Measurements from ENCODE around the gene SLC15A4.

The SLC15A4 gene

DNA sequence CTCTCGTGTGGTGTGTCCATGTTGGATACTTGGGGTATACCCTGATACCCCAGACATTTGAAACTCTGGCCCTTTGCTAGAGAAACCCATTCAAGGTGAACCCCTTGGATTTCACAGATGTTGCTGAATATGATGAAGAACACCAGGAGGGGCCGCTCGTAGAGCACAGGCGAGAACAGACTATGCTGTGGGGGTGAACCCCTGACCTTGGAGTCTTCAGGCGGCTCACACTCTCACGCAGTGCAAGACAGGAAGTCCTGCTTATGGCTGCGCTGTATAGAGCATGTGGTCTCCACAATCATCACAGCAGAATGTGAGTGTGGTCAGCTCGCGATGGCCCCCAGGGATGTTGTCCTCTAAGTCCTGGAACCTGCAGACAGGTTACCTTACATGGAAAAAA is 60.4 kb downstream of the SLC15A4 start:
- Histone ChIP-seq H3K9me3 (ENCODE audit: insufficient read depth, low read length) (no peaks in the 10 kb centered on the region), H3K4me2 (ENCODE audit: low read depth, low read length, poor library complexity, severe bottlenecking) (no peak overlapping the region), H3K27me3 (ENCODE audit: low read length) (no peaks in the 10 kb centered on the region), H3K27ac (ENCODE audit: low read depth, low read length) (no peak overlapping the region), H3K4me3 (ENCODE audit: insufficient read depth, low read length, poor library complexity, severe bottlenecking) (no peak overlapping the region), H2AFZ (ENCODE audit: low read depth, low read length, severe bottlenecking) (no peak overlapping the region), H3K79me2 (ENCODE audit: insufficient read depth, low read length) (no peaks in the 10 kb centered on the region), H3K9ac (ENCODE audit: low read length) (no peak overlapping the region), H3K36me3 (ENCODE audit: low read length) (no peaks in the 10 kb centered on the region), H3K9me2 (replicated peaks; ENCODE audit: insufficient read depth, low read length) (no peaks in the 10 kb centered on the region), H3F3A (ENCODE audit: insufficient read depth) (no peaks in the 10 kb centered on the region), H4K20me1 (ENCODE audit: low read depth, low read length) (no peaks in the 10 kb centered on the region)
- TF ChIP-seq, protein P1, sequence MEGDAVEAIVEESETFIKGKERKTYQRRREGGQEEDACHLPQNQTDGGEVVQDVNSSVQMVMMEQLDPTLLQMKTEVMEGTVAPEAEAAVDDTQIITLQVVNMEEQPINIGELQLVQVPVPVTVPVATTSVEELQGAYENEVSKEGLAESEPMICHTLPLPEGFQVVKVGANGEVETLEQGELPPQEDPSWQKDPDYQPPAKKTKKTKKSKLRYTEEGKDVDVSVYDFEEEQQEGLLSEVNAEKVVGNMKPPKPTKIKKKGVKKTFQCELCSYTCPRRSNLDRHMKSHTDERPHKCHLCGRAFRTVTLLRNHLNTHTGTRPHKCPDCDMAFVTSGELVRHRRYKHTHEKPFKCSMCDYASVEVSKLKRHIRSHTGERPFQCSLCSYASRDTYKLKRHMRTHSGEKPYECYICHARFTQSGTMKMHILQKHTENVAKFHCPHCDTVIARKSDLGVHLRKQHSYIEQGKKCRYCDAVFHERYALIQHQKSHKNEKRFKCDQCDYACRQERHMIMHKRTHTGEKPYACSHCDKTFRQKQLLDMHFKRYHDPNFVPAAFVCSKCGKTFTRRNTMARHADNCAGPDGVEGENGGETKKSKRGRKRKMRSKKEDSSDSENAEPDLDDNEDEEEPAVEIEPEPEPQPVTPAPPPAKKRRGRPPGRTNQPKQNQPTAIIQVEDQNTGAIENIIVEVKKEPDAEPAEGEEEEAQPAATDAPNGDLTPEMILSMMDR (IDR thresholded peaks at IDR 0.05; ENCODE audit: insufficient read depth, low read length, poor library complexity, severe bottlenecking), result no peak
- TF ChIP-seq EZH2phosphoT487 (conservative IDR thresholded peaks at IDR 0.05; ENCODE audit: low read length), result no peak

DNA sequence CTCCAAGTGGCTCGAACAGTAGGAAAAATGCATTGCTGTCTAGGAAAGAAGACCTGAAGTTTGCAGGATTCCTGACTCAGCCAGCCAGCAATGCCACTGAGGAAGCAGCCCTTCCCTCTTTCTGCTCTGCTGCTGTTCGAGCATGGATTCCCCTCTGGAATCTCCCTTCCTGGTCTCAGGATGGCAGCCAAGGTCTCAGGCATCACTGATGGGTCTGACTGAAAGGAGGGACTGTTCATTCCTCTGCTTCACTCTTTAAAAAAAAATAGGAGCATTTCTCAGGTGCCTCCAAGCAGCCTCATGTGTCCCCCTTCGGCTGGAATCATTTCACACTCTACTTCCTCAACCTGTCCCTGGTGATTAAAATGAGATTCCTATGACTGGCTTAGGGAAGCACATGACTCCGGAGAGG is 62.4 kb downstream of the SLC15A4 start:
- H3K27ac ChIP-seq (ENCODE audit: low read depth, low read length), result no peak overlapping the region
- H3K9me2 ChIP-seq (replicated peaks; ENCODE audit: insufficient read depth, low read length), result no peaks in the 10 kb centered on the region
- no peaks in the 10 kb centered on the region for H4K20me1 ChIP-seq (ENCODE audit: low read depth, low read length)
- no peaks in the 10 kb centered on the region for H3K27me3 ChIP-seq (ENCODE audit: low read length)
- H3K9ac ChIP-seq (ENCODE audit: low read length), result no peak overlapping the region
- no peak overlapping the region for H3K4me3 ChIP-seq (ENCODE audit: insufficient read depth, low read length, poor library complexity, severe bottlenecking)
- TF ChIP-seq, protein P1 (IDR thresholded peaks at IDR 0.05; ENCODE audit: insufficient read depth, low read length, poor library complexity, severe bottlenecking), result no peak
- TF ChIP-seq EZH2phosphoT487 (conservative IDR thresholded peaks at IDR 0.05; ENCODE audit: low read length), result no peak
- H3K79me2 ChIP-seq (ENCODE audit: insufficient read depth, low read length), result no peaks in the 10 kb centered on the region
- no peaks in the 10 kb centered on the region for H3F3A ChIP-seq (ENCODE audit: insufficient read depth)
- H3K4me2 ChIP-seq (ENCODE audit: low read depth, low read length, poor library complexity, severe bottlenecking), result no peak overlapping the region
- H2AFZ ChIP-seq (ENCODE audit: low read depth, low read length, severe bottlenecking), result no peak overlapping the region
- no peaks in the 10 kb centered on the region for H3K9me3 ChIP-seq (ENCODE audit: insufficient read depth, low read length)
- H3K36me3 ChIP-seq (ENCODE audit: low read length), result no peaks in the 10 kb centered on the region

DNA sequence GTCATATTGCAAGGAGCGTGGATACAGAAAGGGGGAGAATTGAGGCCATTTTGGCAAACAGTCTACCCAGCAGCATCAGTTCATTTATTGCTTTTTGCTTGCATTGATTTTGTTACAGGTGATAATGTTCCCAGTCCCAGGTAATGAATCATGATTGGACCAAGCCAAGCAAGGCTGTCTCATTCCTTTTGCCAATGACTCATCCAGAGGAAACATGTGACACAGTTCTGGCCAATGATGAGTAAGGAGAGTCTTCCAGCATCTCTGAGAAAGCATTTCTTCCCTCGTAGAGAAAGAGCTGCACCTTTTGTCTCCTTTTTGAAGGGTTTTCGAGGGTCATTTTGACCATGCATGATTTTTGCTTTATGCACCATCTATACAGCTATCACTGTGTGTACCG is 68.2 kb downstream of the SLC15A4 start:
- no peaks in the 10 kb centered on the region for H3K79me2 ChIP-seq (ENCODE audit: insufficient read depth, low read length)
- H3K9me3 ChIP-seq (ENCODE audit: insufficient read depth, low read length), result no peaks in the 10 kb centered on the region
- H3K4me2 ChIP-seq (ENCODE audit: low read depth, low read length, poor library complexity, severe bottlenecking), result no peak overlapping the region
- no peak overlapping the region for H2AFZ ChIP-seq (ENCODE audit: low read depth, low read length, severe bottlenecking)
- no peak overlapping the region for H3K4me3 ChIP-seq (ENCODE audit: insufficient read depth, low read length, poor library complexity, severe bottlenecking)
- H3K9me2 ChIP-seq (replicated peaks; ENCODE audit: insufficient read depth, low read length), result no peaks in the 10 kb centered on the region
- no peaks in the 10 kb centered on the region for H4K20me1 ChIP-seq (ENCODE audit: low read depth, low read length)
- no peak for TF ChIP-seq EZH2phosphoT487 (conservative IDR thresholded peaks at IDR 0.05; ENCODE audit: low read length)
- TF ChIP-seq, protein P1 (IDR thresholded peaks at IDR 0.05; ENCODE audit: insufficient read depth, low read length, poor library complexity, severe bottlenecking), result no peak
- H3K36me3 ChIP-seq (ENCODE audit: low read length), result no peaks in the 10 kb centered on the region
- no peaks in the 10 kb centered on the region for H3F3A ChIP-seq (ENCODE audit: insufficient read depth)
- no peak overlapping the region for H3K27ac ChIP-seq (ENCODE audit: low read depth, low read length)
- H3K27me3 ChIP-seq (ENCODE audit: low read length), result no peaks in the 10 kb centered on the region
- no peak overlapping the region for H3K9ac ChIP-seq (ENCODE audit: low read length)
